OCI-M1 (cell line): Measurements from ENCODE around the gene LZTR1.
"Not testable (repeated sequence)": the region's sequence is repeated elsewhere in the genome, so short reads cannot be mapped to it uniquely, and the experiment has no call there.

Experiments
- DNase-seq: peaks from one replicate; lab custom pipeline; 2025; lab: John Stamatoyannopoulos, UW

Gene LZTR1

GRCh38 chr22:20965888-20966855 is 15.9 kb upstream of the LZTR1 start:
- no peak for DNase-seq

GRCh38 chr22:20966883-20967696 is 15.0 kb upstream of the LZTR1 start, which contains the start of gene AIFM3:
TSS of gene AIFM3 (plus strand) at chr22:20967255. CDS start at chr22:20967945, 690 bp downstream.
- no peak for DNase-seq

- DNase-seq = no peak
These were observed 14.3 kb upstream of the LZTR1 start for GRCh38 chr22:20967697-20968211.

- no peak for DNase-seq
These were observed 13.7 kb upstream of the LZTR1 start for GRCh38 chr22:20968281-20968977.

- no peak for DNase-seq
These were observed 11.0 kb upstream of the LZTR1 start for GRCh38 chr22:20970939-20971657.

GRCh38 chr22:20972014-20972694 is 9.9 kb upstream of the LZTR1 start:
- DNase-seq = not testable (repeated sequence)

GRCh38 chr22:20972933-20973577 is 9.0 kb upstream of the LZTR1 start:
- DNase-seq = no peak

- DNase-seq = no peak
These were observed 8.3 kb upstream of the LZTR1 start for GRCh38 chr22:20973634-20974286.

GRCh38 chr22:20974336-20974955 is 7.7 kb upstream of the LZTR1 start:
- no peak for DNase-seq

- no peak for DNase-seq
These were observed 6.4 kb upstream of the LZTR1 start for GRCh38 chr22:20975541-20976290.

GRCh38 chr22:20976291-20976877 is 5.7 kb upstream of the LZTR1 start:
- no peak for DNase-seq

GRCh38 chr22:20977019-20977418 is 5.1 kb upstream of the LZTR1 start:
- no peak for DNase-seq

- no peak for DNase-seq
These were observed 4.5 kb upstream of the LZTR1 start for GRCh38 chr22:20977516-20978170.

GRCh38 chr22:20978419-20978818 is 3.7 kb upstream of the LZTR1 start:
- no peak for DNase-seq

GRCh38 chr22:20979243-20979809 is 2.8 kb upstream of the LZTR1 start:
- DNase-seq = no peak

GRCh38 chr22:20979940-20980453 is 2.1 kb upstream of the LZTR1 start:
- DNase-seq = no peak

GRCh38 chr22:20980523-20980922 is 1.6 kb upstream of the LZTR1 start:
- no peak for DNase-seq
